Endothelial cell of umbilical vein (primary cell): ENCODE results near the gene ZNF732.

ENCODE experiments used
- EZH2 ChIP-seq: IDR thresholded peaks from 2 replicates; pipeline ENCODE4 v1.6.1; 2012; ENCODE audit warnings: borderline replicate concordance, low read depth, mild to moderate bottlenecking, moderate library complexity, low read length, inconsistent platforms; ENCODE audit not compliant: severe bottlenecking
- POLR2A ChIP-seq: IDR thresholded peaks from 2 replicates; pipeline ENCODE4 v1.6.1; 2012; ENCODE audit warnings: low read depth, mild to moderate bottlenecking, control low read depth, low read length
- POLR2AphosphoS5 ChIP-seq: IDR thresholded peaks from 2 replicates; pipeline ENCODE4 v1.6.1; 2012; ENCODE audit warnings: low read depth, mild to moderate bottlenecking, control low read depth, low read length, moderate library complexity; ENCODE audit not compliant: insufficient read depth

- TF ChIP-seq POLR2AphosphoS5 (no peak), POLR2A (no peak), EZH2 (no peak)
Measured at GRCh38 chr4:243426-243825, 61.8 kb downstream of the ZNF732 start.
